A549 (cell line): ENCODE results near the gene RPL3. TPM values are rescaled to one million over a fixed set of nuclear protein-coding genes. Genes with fewer than 3 reads are reported as not detected.
A peak's percentile ranks its signal among the peaks of the same experiment; 100 is the strongest.

ENCODE experiments used
- ATAC-seq, 2 experiments: fragments of 200-7000 bp in 1 of 2; fragments of >200 bp in 1 of 2; cut with Nextera tagmentation in 1 of 2; cut with Tn5 transposase in 1 of 2; 3 replicates each; pipeline versions ENCODE4 v1.8.0 to v1.9.1; 2018 to 2020; ENCODE audit warnings: mild to moderate bottlenecking in 1 of 2, moderate library complexity in 1 of 2
- CTCF ChIA-PET: fragments of 300-600 bp; sonication (Branson Sonifier 250); formaldehyde crosslinking; extraction: SDS; loops from one replicate; lab custom pipeline; 2021; ENCODE audit warnings: antibody characterized with exemption, inconsistent platforms; lab: Yijun Ruan, JAX
- POLR2A ChIA-PET: fragments of 350-600 bp; formaldehyde crosslinking; extraction: SDS; loops from one replicate; lab custom pipeline; 2021; ENCODE audit warnings: antibody characterized with exemption, inconsistent platforms; lab: Yijun Ruan, JAX
- DNase-seq, 2 experiments: peaks; one replicate each; pipeline versions ENCODE4 v3.0.0 to v3.0.0-alpha.2; 2011 to 2016; ENCODE audit warnings: low read depth in 1 of 2, low spot score in 1 of 2
- FAIRE-seq: peaks from 2 replicates; lab custom pipeline; 2011; peaks lifted over from hg19 to GRCh38; lab: Jason Lieb, UNC
- H3K27ac ChIP-seq, 2 experiments: fragments of >200 bp; sonication (Bioruptor Twin); formaldehyde crosslinking; 3 replicates each; pipeline ENCODE4 v1.5.1; 2016 to 2017
- H3K4me1 ChIP-seq: fragments of >200 bp; sonication (Bioruptor Twin); formaldehyde crosslinking; 3 replicates; pipeline ENCODE4 v1.6.1; 2016
- H3K4me2 ChIP-seq: fragments of >200 bp; sonication (Bioruptor Twin); formaldehyde crosslinking; 3 replicates; pipeline ENCODE4 v1.6.1; 2016
- H3K4me3 ChIP-seq: fragments of >200 bp; sonication (Bioruptor Twin); formaldehyde crosslinking; 3 replicates; pipeline ENCODE4 v1.5.1; 2016
- H3K9me3 ChIP-seq: fragments of >200 bp; sonication (Bioruptor Twin); formaldehyde crosslinking; 3 replicates; pipeline ENCODE4 v1.6.1; 2016
- EHF ChIP-seq: fragments of 250-450 bp; sonication (Bioruptor Pico); IDR thresholded peaks from 2 replicates; pipeline ENCODE4 v1.5.0; 2020; ENCODE audit warnings: mild to moderate bottlenecking
- EHMT2 ChIP-seq: fragments of 200-600 bp; sonication (generic); IDR thresholded peaks from 2 replicates; pipeline ENCODE4 v1.6.1; 2016; ENCODE audit warnings: antibody characterized with exemption, low read depth, mild to moderate bottlenecking, moderate library complexity
- FOXS1 ChIP-seq: fragments of 250-450 bp; sonication (Bioruptor Pico); IDR thresholded peaks from 2 replicates; pipeline ENCODE4 v1.5.0; 2020; ENCODE audit warnings: mild to moderate bottlenecking, moderate library complexity
- HDAC2 ChIP-seq: fragments of 200-600 bp; sonication (generic); IDR thresholded peaks from 2 replicates; pipeline ENCODE4 v1.6.1; 2016
- HEYL ChIP-seq: fragments of 250-450 bp; sonication (Bioruptor Pico); IDR thresholded peaks from 2 replicates; pipeline ENCODE4 v1.8.0; 2021; ENCODE audit warnings: mild to moderate bottlenecking, moderate library complexity
- JUN ChIP-seq, 2 experiments: fragments of >200 bp; sonication (Bioruptor Twin); formaldehyde crosslinking; IDR thresholded peaks; 2 replicates in 1 of 2; 3 replicates in 1 of 2; pipeline ENCODE4 v1.6.1; 2016 to 2017
- MAFK ChIP-seq: fragments of 450-650 bp; IDR thresholded peaks from 2 replicates; pipeline ENCODE4 v1.6.1; 2014; ENCODE audit not compliant: partially characterized antibody
- MAZ ChIP-seq: fragments of 150-350 bp; IDR thresholded peaks from 2 replicates; pipeline ENCODE4 v1.6.1; 2014; ENCODE audit warnings: antibody characterized with exemption, low read depth, low read length, borderline replicate concordance
- PHF8 ChIP-seq: fragments of 200-600 bp; sonication (generic); IDR thresholded peaks from 2 replicates; pipeline ENCODE4 v1.6.1; 2016; ENCODE audit warnings: low read depth, mild to moderate bottlenecking, antibody characterized with exemption, moderate library complexity, borderline replicate concordance
- POLR2AphosphoS2 ChIP-seq: conservative IDR thresholded peaks from 2 replicates; pipeline ENCODE4 v1.6.1; 2012; ENCODE audit warnings: low read length, improper control_type of control experiment, inconsistent platforms
- RAD21 ChIP-seq, 2 experiments: fragments of >200 bp in 1 of 2; sonication (Bioruptor Twin) in 1 of 2; formaldehyde crosslinking in 1 of 2; IDR thresholded peaks in 1 of 2; conservative IDR thresholded peaks in 1 of 2; 2 replicates in 1 of 2; 3 replicates in 1 of 2; pipeline ENCODE4 v1.6.1; 2012 to 2018; ENCODE audit warnings: inconsistent platforms in 1 of 2
- RARB ChIP-seq: fragments of 250-450 bp; sonication (Bioruptor Pico); IDR thresholded peaks from 2 replicates; pipeline ENCODE4 v1.8.0; 2021; ENCODE audit warnings: mild to moderate bottlenecking, moderate library complexity
- RCOR1 ChIP-seq: fragments of 150-350 bp; IDR thresholded peaks from 2 replicates; pipeline ENCODE4 v1.6.1; 2014; ENCODE audit warnings: antibody characterized with exemption, low read length, low read depth
- RNF2 ChIP-seq: fragments of 200-600 bp; sonication (generic); IDR thresholded peaks from 2 replicates; pipeline ENCODE4 v1.6.1; 2016; ENCODE audit warnings: low read depth, mild to moderate bottlenecking, antibody characterized with exemption, moderate library complexity, borderline replicate concordance
- SMC3 ChIP-seq: fragments of >200 bp; sonication (Bioruptor Twin); formaldehyde crosslinking; IDR thresholded peaks from 3 replicates; pipeline ENCODE4 v1.6.1; 2018; ENCODE audit warnings: inconsistent platforms
- SREBF2 ChIP-seq: fragments of 450-650 bp; IDR thresholded peaks from 2 replicates; pipeline ENCODE4 v1.6.1; 2014; ENCODE audit warnings: mild to moderate bottlenecking, moderate library complexity
- TFCP2L1 ChIP-seq: fragments of 250-450 bp; sonication (Bioruptor Pico); IDR thresholded peaks from 2 replicates; pipeline ENCODE4 v1.5.0; 2021; ENCODE audit warnings: mild to moderate bottlenecking
- TP53 ChIP-seq: fragments of 250-450 bp; sonication (Bioruptor Pico); IDR thresholded peaks from 2 replicates; pipeline ENCODE4 v1.5.0; 2021; ENCODE audit warnings: mild to moderate bottlenecking, moderate library complexity
- ZC3H11A ChIP-seq: fragments of 450-650 bp; IDR thresholded peaks from 2 replicates; pipeline ENCODE4 v1.6.1; 2014; ENCODE audit warnings: antibody characterized with exemption, mild to moderate bottlenecking
- ZFP36 ChIP-seq: fragments of 450-650 bp; IDR thresholded peaks from 2 replicates; pipeline ENCODE4 v1.6.1; 2014; ENCODE audit warnings: borderline replicate concordance; ENCODE audit not compliant: partially characterized antibody
- ZNF302 ChIP-seq: fragments of 250-450 bp; sonication (Bioruptor Pico); IDR thresholded peaks from 2 replicates; pipeline ENCODE4 v1.9.0; 2021; ENCODE audit warnings: inconsistent platforms, mild to moderate bottlenecking, moderate library complexity
- WGBS: methylation state at CpG from one replicate; pipeline ENCODE4 v1.1.6; 2017; ENCODE audit errors: missing lambda C conversion rate; 5-methylcytosine and 5-hydroxymethylcytosine counted together
- polyA plus RNA-seq, 4 experiments: library from polyadenylated mRNA; depleted of rRNA in 3 of 4; stranded (reverse); fragments of >200 nt; fragmentation: RNase III in 1 of 4; extraction: RNeasy Plus Mini Kit Qiagen cat#74134 plus additional on column Dnase treatment in 1 of 4; gene quantifications; 2 replicates in 3 of 4; 3 replicates in 1 of 4; pipeline ENCODE4 v1.2.3, GENCODE V29; 2011 to 2017
- TF ChIP-seq, protein P1 (sequence below): fragments of 250-450 bp; sonication (Bioruptor Pico); IDR thresholded peaks from 2 replicates; pipeline ENCODE4 v1.5.0; 2020; ENCODE audit warnings: low read depth, mild to moderate bottlenecking, moderate library complexity
- TF ChIP-seq, protein P2 (sequence below): fragments of >200 bp; sonication (Bioruptor Twin); formaldehyde crosslinking; IDR thresholded peaks from 3 replicates; pipeline ENCODE4 v1.5.1; 2016

The RPL3 gene
- polyA plus RNA-seq, 2 of the 4 experiments (the other 2 are of a cell fraction): 1,921 to 1,965 TPM

DNA sequence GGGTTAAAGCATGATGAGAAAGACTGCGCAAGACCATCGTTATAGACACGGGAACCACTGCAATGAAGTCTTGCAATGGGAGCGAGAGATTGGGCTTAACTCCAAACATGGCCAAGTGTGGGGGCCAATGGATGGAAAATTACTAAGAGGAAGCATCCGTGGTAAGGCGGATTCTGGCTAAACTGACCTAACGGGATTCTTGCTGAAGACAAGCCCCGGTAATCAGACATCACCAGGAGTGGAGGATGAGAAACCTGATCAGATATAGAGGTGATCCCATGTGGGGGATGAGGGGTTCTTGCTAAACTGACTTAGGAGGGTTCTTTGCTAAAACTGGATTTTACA, 24.6 kb upstream of the RPL3 start:
- ChIA-PET CTCF (interaction anchor here (0.5 to 2.5 kb wide), 15 partner anchors 12 to 1367 kb away, joined by 3 to 18 read pairs (median 4); no protein-coding TSS in a partner anchor), POLR2A (interaction anchor here (1.2 kb wide), 1 partner anchor 158 kb away, joined by 3 read pairs; the partner anchor contains the start of gene MIEF1)
- no peak overlapping the region for H3K27ac ChIP-seq
- no peaks in the 10 kb centered on the region for H3K9me3 ChIP-seq
- H3K4me2 ChIP-seq: no peak overlapping the region
- no peak overlapping the region for H3K4me3 ChIP-seq
- ATAC-seq: no peak; a peak in 1 of 6 replicates
- peaks cover 5% of the 10 kb centered on the region; the same call in 2 of the 3 replicates for H3K4me1 ChIP-seq
- DNase-seq: no peak
- TF ChIP-seq RCOR1 (no peak), POLR2AphosphoS2 (no peak), RARB (CRISPR knock-in tag) (no peak), TFCP2L1 (CRISPR knock-in tag) (no peak), FOXS1 (no peak), MAFK (no peak), HDAC2 (no peak), MAZ (no peak), EHF (no peak), ZFP36 (no peak), HEYL (CRISPR knock-in tag) (no peak), ZC3H11A (no peak), SREBF2 (no peak), EHMT2 (no peak), TP53 (no peak), RNF2 (no peak), JUN (IDR thresholded peaks at IDR 0.05) (no peak), SMC3 (no peak)
- TF ChIP-seq, protein P1, sequence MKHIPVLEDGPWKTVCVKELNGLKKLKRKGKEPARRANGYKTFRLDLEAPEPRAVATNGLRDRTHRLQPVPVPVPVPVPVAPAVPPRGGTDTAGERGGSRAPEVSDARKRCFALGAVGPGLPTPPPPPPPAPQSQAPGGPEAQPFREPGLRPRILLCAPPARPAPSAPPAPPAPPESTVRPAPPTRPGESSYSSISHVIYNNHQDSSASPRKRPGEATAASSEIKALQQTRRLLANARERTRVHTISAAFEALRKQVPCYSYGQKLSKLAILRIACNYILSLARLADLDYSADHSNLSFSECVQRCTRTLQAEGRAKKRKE (CRISPR knock-in tag): no peak
- FAIRE-seq: no peak
- WGBS: 63% methylated on average over 8 of the region's 8 CpGs

DNA sequence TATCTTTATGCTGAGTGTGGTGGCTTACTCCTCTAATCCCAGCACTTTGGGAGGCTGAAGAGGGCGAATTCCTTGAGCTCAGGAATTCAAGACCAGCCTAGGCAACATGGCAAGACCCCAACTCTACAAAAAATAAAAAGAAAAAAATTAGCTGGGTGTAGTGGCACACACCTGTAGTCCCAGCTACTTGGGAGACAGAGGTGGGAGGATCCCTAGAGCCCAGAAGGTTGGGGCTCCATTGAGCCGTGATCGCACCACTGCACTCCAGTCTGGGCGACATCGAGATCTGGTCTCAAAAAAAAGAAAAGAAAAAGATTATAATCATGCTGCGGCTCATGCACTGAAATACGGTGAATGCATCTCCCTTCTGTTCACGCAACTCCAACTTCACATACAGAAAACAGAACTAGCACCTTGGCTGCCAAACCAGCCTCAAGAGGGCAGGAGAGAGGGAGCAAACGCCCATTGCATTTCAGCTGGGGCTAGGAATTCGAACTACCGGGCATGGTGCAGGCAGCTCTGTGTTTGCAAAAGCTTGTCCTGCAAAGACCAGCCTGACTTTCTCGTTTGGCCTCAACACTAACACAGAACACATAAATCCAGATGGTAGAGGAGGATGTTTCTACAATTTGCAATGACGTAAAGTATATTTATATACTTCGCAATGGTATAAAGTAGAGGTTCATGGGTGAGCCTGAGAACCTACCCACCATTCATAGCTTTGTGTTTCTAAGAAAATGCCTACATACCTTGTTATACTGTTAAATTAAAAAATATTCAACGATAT, 24.0 kb upstream of the RPL3 start:
- peaks cover 5% of the 10 kb centered on the region; the same call in 1 of the 3 replicates for H3K4me1 ChIP-seq
- H3K4me2 ChIP-seq: 0 out of 3 replicates have a peak overlapping the region, but pooled peaks have one; percentile 51
- no peak for FAIRE-seq

More for the DNA sequence above, 24.0 kb upstream of the RPL3 start:
- WGBS: 17% methylated on average over 14 of the region's 15 CpGs
- no peak overlapping the region for H3K27ac ChIP-seq
- CTCF ChIA-PET: interaction anchor here (0.5 to 2.5 kb wide), 18 partner anchors 12 to 1366 kb away, joined by 3 to 18 read pairs (median 3); no protein-coding TSS in a partner anchor
- no peaks in the 10 kb centered on the region for H3K9me3 ChIP-seq
- no peak overlapping the region for H3K4me3 ChIP-seq
- peak; percentile 96 to 98 for ATAC-seq
- peak; percentile 61 to 65 for DNase-seq
- TF ChIP-seq SMC3 (0 out of 3 replicates have a peak, but pooled peaks have one; percentile 21), POLR2AphosphoS2 (no peak), HEYL (CRISPR knock-in tag) (no peak), TFCP2L1 (CRISPR knock-in tag) (no peak), RAD21 (conservative IDR thresholded peaks at IDR 0.05 in 1 of 2, IDR thresholded peaks at IDR 0.05 in 1 of 2) (peak; percentile 26 to 43; a peak in 3 of 5 replicates), RARB (CRISPR knock-in tag) (no peak), EHF (no peak), ZNF302 (CRISPR knock-in tag) (no peak), PHF8 (no peak)
- TF ChIP-seq, protein P2, sequence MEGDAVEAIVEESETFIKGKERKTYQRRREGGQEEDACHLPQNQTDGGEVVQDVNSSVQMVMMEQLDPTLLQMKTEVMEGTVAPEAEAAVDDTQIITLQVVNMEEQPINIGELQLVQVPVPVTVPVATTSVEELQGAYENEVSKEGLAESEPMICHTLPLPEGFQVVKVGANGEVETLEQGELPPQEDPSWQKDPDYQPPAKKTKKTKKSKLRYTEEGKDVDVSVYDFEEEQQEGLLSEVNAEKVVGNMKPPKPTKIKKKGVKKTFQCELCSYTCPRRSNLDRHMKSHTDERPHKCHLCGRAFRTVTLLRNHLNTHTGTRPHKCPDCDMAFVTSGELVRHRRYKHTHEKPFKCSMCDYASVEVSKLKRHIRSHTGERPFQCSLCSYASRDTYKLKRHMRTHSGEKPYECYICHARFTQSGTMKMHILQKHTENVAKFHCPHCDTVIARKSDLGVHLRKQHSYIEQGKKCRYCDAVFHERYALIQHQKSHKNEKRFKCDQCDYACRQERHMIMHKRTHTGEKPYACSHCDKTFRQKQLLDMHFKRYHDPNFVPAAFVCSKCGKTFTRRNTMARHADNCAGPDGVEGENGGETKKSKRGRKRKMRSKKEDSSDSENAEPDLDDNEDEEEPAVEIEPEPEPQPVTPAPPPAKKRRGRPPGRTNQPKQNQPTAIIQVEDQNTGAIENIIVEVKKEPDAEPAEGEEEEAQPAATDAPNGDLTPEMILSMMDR: peak; percentile 50
- POLR2A ChIA-PET: interaction anchor here (1.2 kb wide), 1 partner anchor 159 kb away, joined by 3 read pairs; the partner anchor contains the start of gene MIEF1
